GM21723 (cell line): ENCODE measurements around the gene NIPAL3.
"Not testable (repeated sequence)": the region's sequence is repeated elsewhere in the genome, so short reads cannot be mapped to it uniquely, and the experiment has no call there.

ENCODE experiments used
- ATAC-seq: cut with Tn5 transposase; IDR thresholded peaks from one replicate; pipeline ENCODE4 v1.9.1; 2021; ENCODE audit warnings: mild to moderate bottlenecking, moderate library complexity; ENCODE audit not compliant: unreplicated experiment

The NIPAL3 gene

DNA sequence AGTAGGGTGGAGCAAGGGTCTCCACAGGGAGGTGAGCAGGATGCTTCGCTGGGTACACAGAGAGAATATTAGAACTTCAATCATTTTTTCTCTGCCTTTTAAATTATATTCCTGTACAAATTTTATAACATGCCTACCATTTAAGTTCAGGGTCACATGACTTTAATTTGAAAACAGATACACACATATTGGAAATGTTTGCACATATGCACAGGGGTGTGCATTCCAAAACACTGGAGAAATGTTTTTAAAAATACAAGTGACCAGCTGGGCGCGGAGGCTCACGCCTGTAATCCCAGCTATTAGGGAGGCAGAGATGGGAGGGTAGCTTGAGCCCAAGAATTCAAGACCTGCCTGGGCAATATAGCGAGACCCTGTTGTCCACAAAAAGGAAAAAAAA, 39.7 kb downstream of the NIPAL3 start:
- ATAC-seq = no peak

GRCh38 chr1:24457866-24458265, 42.3 kb downstream of the NIPAL3 start:
- ATAC-seq = no peak

GRCh38 chr1:24459551-24460266, 44.1 kb downstream of the NIPAL3 start:
- no peak for ATAC-seq

DNA sequence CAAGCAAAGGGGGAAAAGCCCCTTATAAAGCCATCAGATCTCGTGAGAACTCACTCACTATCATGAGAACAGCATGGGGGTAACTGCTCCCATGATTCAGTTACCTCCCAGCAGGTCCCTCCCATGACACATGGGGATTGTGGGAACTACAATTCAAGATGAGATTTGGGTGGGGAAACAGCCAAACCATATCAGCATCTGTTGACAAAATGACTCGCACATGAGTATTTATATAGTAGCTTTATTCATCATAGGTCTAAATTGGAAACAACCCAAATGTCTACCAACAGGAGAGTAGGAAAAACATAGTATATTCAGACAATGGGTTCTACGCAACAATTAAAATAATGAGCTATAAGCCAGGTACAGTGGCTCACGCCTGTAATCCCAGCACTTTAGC, 46.5 kb downstream of the NIPAL3 start:
- not testable (repeated sequence) for ATAC-seq

- no peak for ATAC-seq
Observed at GRCh38 chr1:24463776-24464735, 48.5 kb downstream of the NIPAL3 start.

DNA sequence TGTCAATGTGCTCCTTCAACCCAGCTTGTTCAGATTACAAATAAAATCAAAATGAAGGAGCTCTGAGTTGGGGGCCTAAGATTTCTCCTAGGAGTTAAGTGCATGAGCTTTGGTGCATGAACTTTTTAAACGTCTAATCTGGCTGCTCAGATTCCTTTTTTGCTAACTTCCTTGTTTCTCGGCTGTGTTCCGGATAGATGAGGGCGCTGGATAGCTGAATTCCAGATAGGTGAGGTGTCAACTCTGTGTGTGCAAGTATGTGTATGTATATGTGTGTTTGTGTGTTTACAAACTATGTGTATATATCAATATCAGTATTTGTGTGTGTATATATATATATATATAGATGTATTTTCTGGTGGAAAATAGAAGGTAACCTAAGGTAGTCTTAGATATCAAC, 49.5 kb downstream of the NIPAL3 start:
- ATAC-seq = no peak

GRCh38 chr1:24465638-24466037, 50.0 kb downstream of the NIPAL3 start:
- no peak for ATAC-seq

DNA sequence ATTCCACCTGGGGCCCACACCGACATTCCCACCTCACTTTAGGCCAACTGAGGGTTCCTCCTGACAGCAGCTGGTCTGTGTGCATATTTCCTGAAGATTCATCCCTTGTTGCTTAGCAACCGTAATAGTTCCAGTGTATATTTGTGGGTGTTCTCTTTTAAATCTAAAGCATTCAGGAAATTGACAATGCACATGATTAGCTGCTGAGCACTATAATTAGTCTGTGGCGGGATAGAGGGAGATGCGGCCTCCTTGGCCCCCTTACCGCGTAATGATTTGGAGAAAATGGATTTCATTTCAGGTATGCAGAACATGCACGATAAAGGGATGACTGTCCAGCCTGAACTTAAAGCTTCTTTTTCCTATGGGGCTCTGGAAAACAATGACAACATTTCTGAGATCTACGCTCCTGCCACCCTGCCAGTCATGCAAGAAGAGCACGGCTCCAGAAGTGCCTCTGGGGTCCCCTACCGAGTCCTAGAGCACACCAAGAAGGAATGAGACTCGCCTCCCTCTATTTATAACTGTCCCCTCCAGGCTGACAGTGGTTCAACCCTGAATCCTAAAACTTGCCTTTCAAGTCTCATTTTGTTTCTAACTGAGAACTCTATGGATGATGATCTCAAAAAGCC, 53.2 kb downstream of the NIPAL3 start:
- ATAC-seq = no peak

- ATAC-seq = no peak
Observed at GRCh38 chr1:24470592-24470991, 55.0 kb downstream of the NIPAL3 start.

GRCh38 chr1:24472527-24473251, 57.1 kb downstream of the NIPAL3 start:
- ATAC-seq = no peak

- ATAC-seq = no peak
Observed at GRCh38 chr1:24474193-24474592, 58.6 kb downstream of the NIPAL3 start.

- ATAC-seq = no peak
Observed at GRCh38 chr1:24475700-24476099, 60.1 kb downstream of the NIPAL3 start.

- no peak for ATAC-seq
Observed at GRCh38 chr1:24476571-24476970, 61.0 kb downstream of the NIPAL3 start.

DNA sequence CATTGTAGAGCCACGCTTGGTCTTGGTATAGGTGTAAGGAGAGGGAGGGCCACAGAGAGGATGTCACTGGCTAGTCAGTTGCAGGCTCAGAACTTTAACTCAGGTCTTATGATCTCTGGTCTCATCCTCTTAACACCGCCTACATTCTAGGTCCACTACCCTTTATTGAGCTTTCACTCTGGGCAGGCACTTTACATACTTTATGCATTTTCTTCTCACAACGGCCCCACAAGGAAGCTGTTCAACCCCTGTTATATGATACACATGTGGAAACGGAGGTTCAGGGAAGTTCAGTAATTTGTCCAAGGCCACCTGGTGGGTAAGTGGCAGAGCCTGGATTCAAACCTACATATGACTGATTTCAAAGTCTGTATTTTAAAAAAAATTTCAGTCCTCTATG, 61.7 kb downstream of the NIPAL3 start:
- no peak for ATAC-seq

DNA sequence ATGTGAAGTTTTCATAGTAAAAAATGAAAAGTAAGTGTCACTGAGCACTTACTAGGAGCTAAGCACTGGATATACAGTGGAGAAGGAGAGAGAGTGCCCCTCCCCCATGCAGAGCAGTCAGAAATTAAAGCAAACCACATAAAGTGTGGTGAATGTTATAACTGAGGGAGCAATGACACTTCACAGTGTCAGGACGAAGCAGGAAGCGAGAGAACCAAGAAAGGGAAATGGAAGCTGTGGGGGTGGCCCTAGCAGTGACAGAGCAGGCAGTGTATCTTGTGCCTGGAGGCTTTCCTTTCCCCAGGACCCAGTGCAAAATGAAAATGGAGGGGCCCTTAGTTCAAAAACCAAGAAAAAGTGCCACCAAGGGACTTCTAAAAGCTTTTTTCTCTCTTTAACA, 65.5 kb downstream of the NIPAL3 start:
- no peak for ATAC-seq

DNA sequence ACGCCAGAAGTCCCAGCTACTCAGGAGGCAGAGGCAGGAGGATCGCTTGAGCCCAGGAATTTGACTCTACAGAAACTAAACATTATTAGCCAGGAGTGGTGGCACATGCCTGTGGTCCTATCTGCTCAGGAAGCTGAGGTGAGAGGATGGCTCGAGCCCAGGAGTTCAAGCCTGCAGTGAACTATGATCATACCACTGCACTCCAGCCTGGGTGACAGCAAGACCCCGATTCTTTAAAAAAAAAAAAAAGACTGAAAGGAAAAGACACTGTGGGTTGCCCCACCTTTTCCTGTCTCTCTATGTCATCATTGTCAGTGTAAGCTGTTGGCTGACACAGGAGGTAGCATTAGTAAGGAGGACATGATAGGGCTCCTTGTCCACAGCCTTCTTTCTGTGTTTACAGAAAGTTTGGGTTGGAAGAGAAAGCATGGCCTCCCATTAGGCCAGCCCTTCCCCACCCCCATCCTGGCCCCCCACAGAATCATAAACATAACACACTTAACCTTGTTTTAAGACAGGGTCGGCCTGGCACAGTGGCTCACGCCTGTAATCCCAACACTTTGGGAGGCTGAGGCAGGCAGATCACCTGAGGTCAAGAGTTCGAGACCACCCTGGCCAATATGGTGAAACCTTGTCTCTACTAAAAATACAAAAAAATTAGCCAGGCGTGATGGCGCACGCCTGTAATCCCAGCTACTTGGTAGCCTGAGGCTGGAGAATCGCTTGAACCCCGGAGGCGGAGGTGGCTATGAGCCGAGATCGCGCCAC, 66.4 kb downstream of the NIPAL3 start:
- ATAC-seq = no peak

GRCh38 chr1:24483441-24483840, 67.8 kb downstream of the NIPAL3 start:
- no peak for ATAC-seq

GRCh38 chr1:24484199-24484598, 68.6 kb downstream of the NIPAL3 start:
- ATAC-seq = no peak

GRCh38 chr1:24486331-24487065, 70.9 kb downstream of the NIPAL3 start:
- ATAC-seq = no peak

DNA sequence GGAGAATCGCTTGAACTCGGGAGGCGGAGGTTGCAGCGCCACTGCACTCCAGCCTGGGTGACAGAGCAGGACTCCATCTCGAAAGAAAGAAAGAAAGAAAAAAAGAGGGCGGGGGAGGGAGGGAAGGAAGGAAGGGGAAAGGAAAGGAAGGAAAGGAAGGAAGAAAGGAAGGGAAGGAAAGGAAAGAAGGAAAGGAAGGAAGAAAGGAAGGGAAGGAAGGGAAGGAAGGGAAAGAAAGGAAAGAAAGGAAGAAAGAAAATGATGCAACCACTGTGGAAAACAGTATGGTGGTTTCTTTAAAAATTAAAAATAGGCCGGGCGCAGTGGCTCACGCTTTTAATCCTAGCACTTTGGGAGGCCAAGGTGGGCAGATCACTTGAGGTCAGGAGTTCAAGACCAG, 71.9 kb downstream of the NIPAL3 start:
- no peak for ATAC-seq
